Neural crest cell (in vitro differentiated cells): ENCODE results near the gene OR8D1. TPM values are rescaled to one million over a fixed set of nuclear protein-coding genes. Genes with fewer than 3 reads are reported as not detected.
"Not testable (repeated sequence)": the region's sequence is repeated elsewhere in the genome, so short reads cannot be mapped to it uniquely, and the experiment has no call there.

Experiments
- DNase-seq: peaks from one replicate; pipeline ENCODE4 v3.0.0; 2021; ENCODE audit warnings: low read depth, mixed read lengths, low spot score
- H3K27ac Mint-ChIP-seq: one replicate; pipeline ENCODE4 v1.8.0; 2021; ENCODE audit warnings: mild to moderate bottlenecking, mixed read lengths; ENCODE audit not compliant: unreplicated experiment
- H3K27me3 Mint-ChIP-seq: 2 replicates; pipeline ENCODE4 v1.8.0; 2021; ENCODE audit warnings: low read depth, mild to moderate bottlenecking, mixed read lengths
- H3K36me3 Mint-ChIP-seq: 2 replicates; pipeline ENCODE4 v1.8.0; 2021; ENCODE audit warnings: low read depth, mild to moderate bottlenecking, mixed read lengths
- H3K4me1 Mint-ChIP-seq: 2 replicates; pipeline ENCODE4 v1.8.0; 2021; ENCODE audit warnings: mixed read lengths
- H3K4me3 Mint-ChIP-seq: one replicate; pipeline ENCODE4 v1.8.0; 2021; ENCODE audit warnings: mild to moderate bottlenecking, mixed read lengths
- H3K9me3 Mint-ChIP-seq: 2 replicates; pipeline ENCODE4 v1.8.0; 2021; ENCODE audit warnings: mixed read lengths
- total RNA-seq: library from RNA; stranded (reverse); gene quantifications from 2 replicates; pipeline ENCODE4 v1.2.1, GENCODE V29; 2021
- TF ChIP-seq, protein P1 (sequence below): fragments of 200-600 bp; sonication (generic); conservative IDR thresholded peaks from 2 replicates; pipeline ENCODE4 v1.5.0; 2021; ENCODE audit warnings: antibody characterized with exemption, mild to moderate bottlenecking

The OR8D1 gene
- total RNA-seq, 1 donor from 2014 or later, result not detected

DNA sequence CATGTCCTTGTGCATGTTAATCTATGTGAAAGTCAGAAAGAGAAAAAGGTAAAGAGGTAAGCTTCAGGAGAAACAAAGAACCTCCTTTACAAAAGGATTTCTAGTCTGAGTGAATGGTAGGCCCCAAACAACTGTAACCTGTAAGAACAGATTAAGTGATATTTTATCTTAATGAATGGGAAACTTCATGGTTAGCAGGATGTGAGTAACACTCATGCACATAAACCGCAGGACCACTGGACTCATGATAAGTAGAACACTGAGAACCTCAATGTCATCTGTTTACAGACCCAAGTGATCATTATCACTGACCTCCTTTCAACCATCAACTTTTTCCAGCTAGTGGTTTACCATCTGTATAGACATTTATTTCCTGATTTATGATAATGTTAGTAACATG lies 37.7 kb downstream of the OR8D1 start:
- Mint-ChIP-seq H3K36me3 (no peaks in the 10 kb centered on the region), H3K9me3 (peaks cover 4% of the 10 kb centered on the region), H3K27ac (no peak overlapping the region), H3K27me3 (no peaks in the 10 kb centered on the region), H3K4me1 (no peaks in the 10 kb centered on the region), H3K4me3 (no peak overlapping the region)
- TF ChIP-seq, protein P1, sequence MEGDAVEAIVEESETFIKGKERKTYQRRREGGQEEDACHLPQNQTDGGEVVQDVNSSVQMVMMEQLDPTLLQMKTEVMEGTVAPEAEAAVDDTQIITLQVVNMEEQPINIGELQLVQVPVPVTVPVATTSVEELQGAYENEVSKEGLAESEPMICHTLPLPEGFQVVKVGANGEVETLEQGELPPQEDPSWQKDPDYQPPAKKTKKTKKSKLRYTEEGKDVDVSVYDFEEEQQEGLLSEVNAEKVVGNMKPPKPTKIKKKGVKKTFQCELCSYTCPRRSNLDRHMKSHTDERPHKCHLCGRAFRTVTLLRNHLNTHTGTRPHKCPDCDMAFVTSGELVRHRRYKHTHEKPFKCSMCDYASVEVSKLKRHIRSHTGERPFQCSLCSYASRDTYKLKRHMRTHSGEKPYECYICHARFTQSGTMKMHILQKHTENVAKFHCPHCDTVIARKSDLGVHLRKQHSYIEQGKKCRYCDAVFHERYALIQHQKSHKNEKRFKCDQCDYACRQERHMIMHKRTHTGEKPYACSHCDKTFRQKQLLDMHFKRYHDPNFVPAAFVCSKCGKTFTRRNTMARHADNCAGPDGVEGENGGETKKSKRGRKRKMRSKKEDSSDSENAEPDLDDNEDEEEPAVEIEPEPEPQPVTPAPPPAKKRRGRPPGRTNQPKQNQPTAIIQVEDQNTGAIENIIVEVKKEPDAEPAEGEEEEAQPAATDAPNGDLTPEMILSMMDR, result no peak
- no peak for DNase-seq

DNA sequence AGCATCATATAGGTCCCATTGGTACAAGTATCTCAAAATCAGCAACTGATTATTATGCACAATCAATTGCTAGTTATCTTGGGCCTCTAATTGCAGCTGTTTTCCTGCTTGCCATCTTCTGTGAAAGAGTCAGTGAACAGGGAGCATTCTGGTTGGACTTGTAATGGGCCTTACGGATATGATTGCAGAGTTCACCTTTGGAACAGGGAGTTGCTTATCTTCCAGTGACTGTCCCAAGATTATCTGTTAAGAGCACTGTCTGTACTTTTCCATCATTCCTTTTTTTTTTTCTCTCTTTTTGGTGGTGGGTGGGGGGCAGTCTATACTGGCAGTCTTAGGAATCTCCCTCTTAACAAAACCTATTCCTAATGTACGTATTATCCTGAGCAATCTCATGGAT lies 39.7 kb downstream of the OR8D1 start:
- no peak for DNase-seq
- H3K9me3 Mint-ChIP-seq, result no peaks in the 10 kb centered on the region
- H3K4me1 Mint-ChIP-seq, result no peaks in the 10 kb centered on the region
- H3K4me3 Mint-ChIP-seq, result no peak overlapping the region
- no peaks in the 10 kb centered on the region for H3K27me3 Mint-ChIP-seq
- TF ChIP-seq, protein P1, result no peak
- H3K27ac Mint-ChIP-seq, result no peak overlapping the region
- no peaks in the 10 kb centered on the region for H3K36me3 Mint-ChIP-seq

DNA sequence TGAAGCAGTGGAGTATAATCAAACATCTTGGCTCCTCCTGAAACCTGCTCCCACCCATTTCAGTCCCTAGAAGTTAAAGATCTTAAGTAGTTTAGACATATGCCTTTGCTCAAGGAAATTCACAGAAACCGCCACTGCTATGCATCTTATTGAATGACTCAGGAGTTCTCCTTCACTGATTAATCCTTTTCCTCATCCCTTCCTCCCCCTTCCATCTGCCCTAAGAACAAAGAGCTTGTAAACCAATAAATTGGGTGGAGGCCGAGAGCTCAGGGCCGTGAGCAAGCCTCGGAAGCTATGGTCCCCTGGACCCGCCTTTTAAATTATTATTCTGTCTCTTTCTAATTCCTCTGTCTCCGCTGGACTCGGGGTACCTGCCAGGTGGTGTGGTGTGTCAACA lies 42.9 kb downstream of the OR8D1 start:
- not testable (repeated sequence) for DNase-seq, H3K4me1 Mint-ChIP-seq, H3K36me3 Mint-ChIP-seq, H3K27ac Mint-ChIP-seq, H3K27me3 Mint-ChIP-seq, H3K9me3 Mint-ChIP-seq, H3K4me3 Mint-ChIP-seq

DNA sequence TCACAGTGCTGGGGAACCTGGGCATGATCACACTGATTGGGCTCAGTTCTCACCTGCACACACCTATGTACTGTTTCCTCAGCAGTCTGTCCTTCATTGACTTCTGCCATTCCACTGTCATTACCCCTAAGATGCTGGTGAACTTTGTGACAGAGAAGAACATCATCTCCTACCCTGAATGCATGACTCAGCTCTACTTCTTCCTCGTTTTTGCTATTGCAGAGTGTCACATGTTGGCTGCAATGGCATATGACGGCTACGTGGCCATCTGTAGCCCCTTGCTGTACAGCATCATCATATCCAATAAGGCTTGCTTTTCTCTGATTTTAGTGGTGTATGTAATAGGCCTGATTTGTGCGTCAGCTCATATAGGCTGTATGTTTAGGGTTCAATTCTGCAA lies 48.7 kb downstream of the OR8D1 start:
- not testable (repeated sequence) for H3K9me3 Mint-ChIP-seq, H3K4me1 Mint-ChIP-seq, H3K27me3 Mint-ChIP-seq, DNase-seq, H3K27ac Mint-ChIP-seq, H3K36me3 Mint-ChIP-seq, H3K4me3 Mint-ChIP-seq

DNA sequence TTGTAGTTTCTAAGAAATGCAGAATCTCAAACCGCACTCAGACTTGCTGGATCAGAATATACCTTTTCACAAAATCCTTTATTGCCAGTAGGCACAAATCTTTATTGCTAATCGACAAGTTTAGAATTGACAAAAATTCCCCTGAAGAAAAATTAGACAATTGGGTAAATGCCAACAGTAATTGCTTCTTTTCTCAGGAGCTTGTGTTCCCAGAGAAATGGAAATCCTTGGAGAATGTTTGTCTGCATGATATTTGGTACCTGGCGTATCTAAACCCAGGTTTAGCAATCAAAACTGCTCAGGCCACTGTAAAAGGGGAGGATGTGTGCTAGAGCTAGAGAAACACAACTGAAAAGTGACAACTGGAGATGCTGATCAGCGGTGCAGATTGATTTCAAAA lies 57.7 kb downstream of the OR8D1 start, which contains the start of gene OR8G5:
OR8G5 (plus strand) TSS at position 301 of the 400 bp plus-strand sequence. CDS start 8,556 bp downstream, outside the sequence.
- Mint-ChIP-seq H3K27ac (no peak within 1 kb of the TSS), H3K4me1 (no peaks in the 10 kb centered on the region), H3K4me3 (no peak within 1 kb of the TSS), H3K27me3 (peaks cover 43% of the 10 kb centered on the region), H3K36me3 (no peaks in the 10 kb centered on the region), H3K9me3 (no peaks in the 10 kb centered on the region)
- no peak for DNase-seq
- TF ChIP-seq, protein P1, result no peak

Other genes with a start within 250 kb of the OR8D1 start
- 6.1 and 6.4 TPM in 2 replicates for gene VWA5A, start 198.5 kb downstream of the OR8D1 start, total RNA-seq
- not detected in 2 replicates for gene OR10D3, start 130.6 kb downstream of the OR8D1 start, total RNA-seq
- not detected in 2 replicates for gene OR8G1, start 72.9 kb downstream of the OR8D1 start, total RNA-seq
- not detected in 2 replicates for gene OR8G5, start 57.6 kb downstream of the OR8D1 start, total RNA-seq
- not detected in 2 replicates for gene OR8D2, start 6.2 kb upstream of the OR8D1 start, total RNA-seq
- not detected in 2 replicates for gene OR8B2, start 70.5 kb upstream of the OR8D1 start, total RNA-seq
- gene OR8B3, start 85.1 kb upstream of the OR8D1 start, total RNA-seq, result not detected in 2 replicates
- not detected in 2 replicates for gene OR8B4, start 110.9 kb upstream of the OR8D1 start, total RNA-seq
- not detected in 2 replicates for gene OR8B8, start 131.7 kb upstream of the OR8D1 start, total RNA-seq
- gene OR8B12, start 229.7 kb upstream of the OR8D1 start, total RNA-seq, result not detected in 2 replicates